KOPT-K1 (cell line): ENCODE measurements around the gene IQCE.

Source experiments
- H3K27ac ChIP-seq: fragments of 200-600 bp; sonication (generic); 2 replicates; pipeline ENCODE4 v1.5.1; 2016; ENCODE audit warnings: antibody characterized with exemption, mild to moderate bottlenecking, low read depth, low read length; ENCODE audit not compliant: poor library complexity, severe bottlenecking
- H3K36me3 ChIP-seq: fragments of 200-600 bp; sonication (generic); 2 replicates; pipeline ENCODE4 v1.5.1; 2017; ENCODE audit warnings: antibody characterized with exemption, mild to moderate bottlenecking, low read length, moderate library complexity; ENCODE audit not compliant: insufficient read depth
- H3K9me3 ChIP-seq: fragments of 200-600 bp; sonication (generic); 2 replicates; pipeline ENCODE4 v1.5.1; 2017; ENCODE audit warnings: antibody characterized with exemption, low read length, mild to moderate bottlenecking; ENCODE audit not compliant: insufficient read depth, poor library complexity, severe bottlenecking

The IQCE gene

DNA sequence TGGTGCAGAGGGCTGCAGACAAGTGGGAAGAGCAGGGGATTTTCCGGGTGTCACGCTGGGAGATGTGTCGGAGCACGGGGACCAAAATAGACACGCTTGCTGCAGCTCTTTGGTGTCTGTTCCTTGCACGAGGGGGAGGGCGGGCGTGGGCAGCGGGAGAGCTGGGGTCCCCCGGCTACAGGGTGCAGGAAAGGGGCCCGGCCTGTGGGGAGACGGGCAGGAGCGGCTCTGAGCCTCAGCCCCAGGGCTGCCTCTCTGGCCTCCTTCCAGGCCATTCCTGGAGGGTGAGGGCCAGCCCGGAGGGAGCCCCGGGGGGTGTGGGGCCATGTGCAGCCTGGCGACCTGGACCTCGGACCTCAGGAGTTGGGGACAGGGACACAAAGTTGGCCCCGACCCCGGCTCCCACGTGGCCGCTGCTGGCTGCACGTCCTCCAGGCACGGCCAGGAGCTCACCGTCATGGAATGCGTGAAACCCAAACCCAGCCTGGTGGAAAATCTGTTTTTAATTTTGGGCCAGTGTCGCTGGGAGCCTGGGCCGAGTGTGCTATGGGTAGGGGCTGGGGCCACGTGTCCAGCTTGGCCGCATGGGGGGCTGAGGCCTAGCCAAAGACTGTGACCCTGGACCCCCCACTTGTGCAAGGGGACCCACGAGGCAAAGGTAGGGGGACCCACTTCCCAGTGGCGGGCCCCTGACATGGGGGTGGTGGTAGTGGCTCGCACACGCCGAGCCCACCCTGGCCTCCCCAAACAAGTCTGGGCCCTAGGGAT lies 79.6 kb downstream of the IQCE start:
- no peak overlapping the region for H3K27ac ChIP-seq
- H3K36me3 ChIP-seq, result no peaks in the 10 kb centered on the region
- no peaks in the 10 kb centered on the region for H3K9me3 ChIP-seq

GRCh38 chr7:2639181-2639681 lies 80.5 kb downstream of the IQCE start:
- no peaks in the 10 kb centered on the region for H3K36me3 ChIP-seq
- no peaks in the 10 kb centered on the region for H3K9me3 ChIP-seq
- H3K27ac ChIP-seq, result no peak overlapping the region

DNA sequence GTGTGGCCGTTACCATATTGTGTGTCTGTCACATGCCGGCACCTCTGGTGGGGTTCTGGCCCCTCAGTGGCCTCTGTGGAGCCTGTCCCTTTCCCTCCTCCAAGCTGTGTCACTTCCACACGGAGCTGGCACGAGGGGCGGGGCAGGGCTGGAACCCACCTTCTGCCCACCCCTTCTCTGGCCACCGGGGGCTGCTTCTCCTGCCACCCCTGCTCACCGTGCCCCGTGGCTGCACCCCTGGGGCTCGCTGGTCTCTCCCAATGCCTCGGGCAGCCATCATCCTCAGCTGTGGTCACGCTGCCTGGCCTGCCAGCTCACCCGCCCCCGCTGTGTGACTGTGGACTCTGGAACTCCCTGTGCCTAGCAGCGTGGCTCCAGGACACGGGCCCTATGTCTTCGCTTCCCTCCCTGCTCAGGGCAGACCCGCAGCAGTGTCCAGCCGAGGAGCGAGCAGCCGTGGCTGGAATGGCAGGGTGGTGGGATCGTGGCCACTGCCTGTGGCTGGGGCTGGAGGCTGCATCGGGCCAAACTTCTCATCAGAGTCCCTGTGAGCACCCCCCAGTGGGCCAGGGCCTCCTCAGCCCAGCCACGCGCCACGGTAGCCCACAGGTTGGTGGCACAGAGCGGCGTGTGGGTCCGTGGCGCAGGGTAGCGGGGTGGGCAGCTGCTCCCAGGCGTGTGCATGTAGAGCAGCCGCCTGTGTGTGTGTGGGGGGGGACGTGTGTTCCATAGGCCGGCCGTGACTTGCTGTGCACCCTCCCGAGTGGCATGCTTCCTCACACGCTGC lies 81.1 kb downstream of the IQCE start:
- Histone ChIP-seq H3K36me3 (no peaks in the 10 kb centered on the region), H3K27ac (no peak overlapping the region), H3K9me3 (no peaks in the 10 kb centered on the region)

- H3K36me3 ChIP-seq, result no peaks in the 10 kb centered on the region
- H3K9me3 ChIP-seq, result no peaks in the 10 kb centered on the region
- H3K27ac ChIP-seq, result no peak overlapping the region
These were observed 81.7 kb downstream of the IQCE start for GRCh38 chr7:2640482-2640830.

DNA sequence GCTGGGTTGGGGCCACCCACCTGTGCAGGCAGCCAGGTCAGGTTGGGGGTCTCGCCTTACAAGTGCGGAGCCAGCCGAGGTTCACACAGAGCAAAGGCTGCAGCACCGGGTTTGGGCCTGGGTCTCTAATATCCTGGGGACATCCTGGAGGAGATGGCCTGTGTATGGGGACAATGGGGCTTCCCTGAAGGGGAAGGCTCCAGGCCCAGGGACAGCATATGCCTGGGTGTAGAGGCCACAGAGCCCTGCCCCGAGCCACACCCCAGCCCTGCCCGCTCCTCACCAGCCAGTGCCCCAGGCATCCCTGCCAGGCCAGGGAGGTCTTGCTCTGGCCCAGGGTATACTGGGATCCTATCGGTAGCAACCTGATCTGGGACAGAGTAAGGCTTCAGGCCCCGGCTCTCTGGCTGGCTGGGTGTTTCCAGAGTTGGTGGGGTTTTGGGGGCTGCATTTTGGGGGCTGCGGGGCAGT lies 82.1 kb downstream of the IQCE start:
- H3K9me3 ChIP-seq, result no peaks in the 10 kb centered on the region
- H3K27ac ChIP-seq, result no peak overlapping the region
- H3K36me3 ChIP-seq, result no peaks in the 10 kb centered on the region

DNA sequence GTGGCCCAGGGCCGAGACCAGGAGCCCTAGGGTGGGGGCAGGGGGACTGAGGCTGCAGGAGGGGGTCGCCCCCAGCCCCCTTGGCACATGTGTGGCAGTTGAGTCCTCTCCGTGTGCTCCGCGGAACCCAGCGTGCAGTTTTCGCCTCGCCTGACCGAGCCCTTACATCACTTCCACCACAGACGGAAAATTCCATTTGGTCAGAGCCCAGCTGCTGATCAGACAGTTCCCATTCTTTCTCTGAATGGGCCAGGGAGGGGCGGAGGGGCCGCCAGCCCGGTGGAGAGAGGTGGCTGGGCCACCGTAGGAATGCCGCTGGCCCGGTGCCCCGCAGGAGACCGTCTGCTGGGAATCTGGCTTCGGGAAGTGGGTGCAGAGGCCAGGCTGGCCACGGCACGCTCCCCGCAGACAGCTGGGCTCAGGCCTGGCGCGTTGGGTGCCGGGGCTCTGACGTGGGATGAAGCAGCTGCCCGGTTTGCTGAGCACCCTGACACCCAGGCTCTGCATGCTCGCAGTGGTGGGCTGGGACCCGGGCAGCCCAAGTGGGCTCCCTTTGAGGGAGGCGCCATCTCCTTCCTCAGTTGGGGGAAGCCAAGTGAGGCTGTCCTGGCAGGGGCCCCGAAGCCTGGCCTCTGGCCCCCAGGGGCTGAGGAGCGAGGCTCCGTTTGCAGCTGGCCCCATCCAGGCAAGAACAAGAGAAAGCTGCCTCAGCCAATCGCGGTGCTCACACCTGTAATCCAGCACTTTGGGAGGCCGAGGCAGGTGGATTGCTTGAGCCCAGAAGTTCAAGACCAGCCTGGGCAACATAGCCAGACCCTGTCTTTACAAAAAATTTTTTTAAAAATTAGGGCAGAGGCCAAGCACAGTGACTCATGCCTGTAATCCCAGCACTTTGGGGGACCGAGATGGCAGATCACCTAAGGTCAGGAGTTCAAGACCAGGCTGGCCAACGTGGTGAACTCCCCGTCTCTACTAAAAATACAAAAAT lies 82.9 kb downstream of the IQCE start:
- Histone ChIP-seq H3K27ac (no peak overlapping the region), H3K9me3 (no peaks in the 10 kb centered on the region), H3K36me3 (no peaks in the 10 kb centered on the region)

- Histone ChIP-seq H3K27ac (no peak overlapping the region), H3K36me3 (peaks cover 4% of the 10 kb centered on the region; the same call in 1 of the 2 replicates), H3K9me3 (no peaks in the 10 kb centered on the region)
These were observed 84.8 kb downstream of the IQCE start for GRCh38 chr7:2643386-2644219.

GRCh38 chr7:2644220-2644561 lies 85.4 kb downstream of the IQCE start:
- no peaks in the 10 kb centered on the region for H3K9me3 ChIP-seq
- peaks cover 4% of the 10 kb centered on the region; the same call in 1 of the 2 replicates for H3K36me3 ChIP-seq
- no peak overlapping the region for H3K27ac ChIP-seq

DNA sequence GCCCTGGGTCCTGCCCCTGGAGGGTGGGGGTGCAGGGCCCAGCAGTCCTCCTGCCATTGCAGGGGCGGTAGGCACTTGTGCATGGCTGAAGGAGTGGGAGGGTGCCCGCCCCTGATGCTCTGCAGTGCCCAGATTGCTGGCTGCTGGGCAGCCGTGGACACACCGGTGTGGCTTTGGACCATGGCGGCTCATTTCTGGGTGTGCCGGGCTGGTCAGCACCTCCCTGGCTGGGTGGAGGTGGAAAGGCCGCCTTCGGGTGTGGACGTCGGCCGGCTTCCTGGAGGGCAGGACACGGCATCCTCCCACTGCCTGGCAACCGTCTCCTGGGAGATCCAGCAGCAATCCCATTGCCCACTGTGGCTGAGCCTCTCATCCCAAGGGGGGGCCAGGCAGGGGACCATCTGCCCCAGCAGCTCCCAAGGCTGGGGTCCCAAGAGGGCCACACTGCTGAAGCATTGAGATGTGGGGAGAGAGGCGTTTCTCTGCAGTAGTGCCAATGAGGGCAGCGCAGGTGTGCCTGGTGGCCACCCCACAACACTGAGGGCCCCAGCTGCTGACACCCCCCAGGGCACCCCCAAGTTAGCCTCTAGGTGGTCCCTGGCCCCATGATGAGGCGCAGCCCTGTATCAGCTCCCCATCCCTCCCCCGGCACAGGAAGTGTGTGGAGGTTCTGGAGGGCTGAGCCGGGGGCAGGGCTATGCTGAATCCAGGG lies 85.9 kb downstream of the IQCE start:
- Histone ChIP-seq H3K27ac (peak overlapping the region; percentile 43), H3K36me3 (peaks cover 4% of the 10 kb centered on the region; the same call in 1 of the 2 replicates), H3K9me3 (no peaks in the 10 kb centered on the region)

GRCh38 chr7:2645274-2645868 lies 86.6 kb downstream of the IQCE start:
- Histone ChIP-seq H3K27ac (peak overlapping the region; percentile 43), H3K9me3 (no peaks in the 10 kb centered on the region), H3K36me3 (peaks cover 4% of the 10 kb centered on the region; the same call in 1 of the 2 replicates)

GRCh38 chr7:2646336-2646679 lies 87.5 kb downstream of the IQCE start:
- H3K27ac ChIP-seq, result no peak overlapping the region

GRCh38 chr7:2646680-2647571 lies 88.1 kb downstream of the IQCE start:
- Histone ChIP-seq H3K27ac (no peak overlapping the region), H3K36me3 (peaks cover 7% of the 10 kb centered on the region; the same call in 1 of the 2 replicates), H3K9me3 (no peaks in the 10 kb centered on the region)

More at GRCh38 chr7:2646336-2646679, 87.5 kb downstream of the IQCE start:
- peaks cover 4% of the 10 kb centered on the region; the same call in 1 of the 2 replicates for H3K36me3 ChIP-seq
- H3K9me3 ChIP-seq, result no peaks in the 10 kb centered on the region
